Neural crest cell (in vitro differentiated cells): Measurements from ENCODE around the gene PDGFC. TPM values are rescaled to one million over a fixed set of nuclear protein-coding genes. Genes with fewer than 3 reads are reported as not detected.
A peak's percentile ranks its signal among the peaks of the same experiment; 100 is the strongest.

Experiments
- DNase-seq: peaks from one replicate; pipeline ENCODE4 v3.0.0; 2021; ENCODE audit warnings: low read depth, mixed read lengths, low spot score
- H3K27ac Mint-ChIP-seq: one replicate; pipeline ENCODE4 v1.8.0; 2021; ENCODE audit warnings: mild to moderate bottlenecking, mixed read lengths; ENCODE audit not compliant: unreplicated experiment
- H3K27me3 Mint-ChIP-seq: 2 replicates; pipeline ENCODE4 v1.8.0; 2021; ENCODE audit warnings: low read depth, mild to moderate bottlenecking, mixed read lengths
- H3K36me3 Mint-ChIP-seq: 2 replicates; pipeline ENCODE4 v1.8.0; 2021; ENCODE audit warnings: low read depth, mild to moderate bottlenecking, mixed read lengths
- H3K4me1 Mint-ChIP-seq: 2 replicates; pipeline ENCODE4 v1.8.0; 2021; ENCODE audit warnings: mixed read lengths
- H3K4me3 Mint-ChIP-seq: one replicate; pipeline ENCODE4 v1.8.0; 2021; ENCODE audit warnings: mild to moderate bottlenecking, mixed read lengths
- H3K9me3 Mint-ChIP-seq: 2 replicates; pipeline ENCODE4 v1.8.0; 2021; ENCODE audit warnings: mixed read lengths
- total RNA-seq: library from RNA; stranded (reverse); gene quantifications from 2 replicates; pipeline ENCODE4 v1.2.1, GENCODE V29; 2021
- TF ChIP-seq, protein P1 (sequence below): fragments of 200-600 bp; sonication (generic); conservative IDR thresholded peaks from 2 replicates; pipeline ENCODE4 v1.5.0; 2021; ENCODE audit warnings: antibody characterized with exemption, mild to moderate bottlenecking

PDGFC gene
- total RNA-seq, 1 donor from 2014 or later = 19.1 TPM

DNA sequence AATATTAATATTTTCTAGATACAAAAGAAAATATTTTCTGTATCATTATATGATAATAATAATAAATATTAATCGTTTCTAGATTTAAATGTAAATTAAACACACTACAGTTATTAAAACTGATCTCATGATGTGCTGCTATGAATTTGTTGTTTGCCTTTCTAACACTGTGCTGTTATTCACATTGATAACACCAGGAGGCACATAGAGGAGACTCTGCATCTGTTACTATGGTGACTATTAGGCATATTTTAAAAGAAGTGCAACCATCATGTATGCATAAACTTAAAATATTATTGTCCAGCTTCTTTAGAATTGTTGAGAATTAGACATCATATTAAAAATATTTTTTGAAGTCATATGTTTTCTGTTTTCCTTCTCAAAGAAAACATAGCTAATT is 11.8 kb upstream of the PDGFC start:
- H3K27me3 Mint-ChIP-seq = no peaks in the 10 kb centered on the region
- TF ChIP-seq, protein P1, sequence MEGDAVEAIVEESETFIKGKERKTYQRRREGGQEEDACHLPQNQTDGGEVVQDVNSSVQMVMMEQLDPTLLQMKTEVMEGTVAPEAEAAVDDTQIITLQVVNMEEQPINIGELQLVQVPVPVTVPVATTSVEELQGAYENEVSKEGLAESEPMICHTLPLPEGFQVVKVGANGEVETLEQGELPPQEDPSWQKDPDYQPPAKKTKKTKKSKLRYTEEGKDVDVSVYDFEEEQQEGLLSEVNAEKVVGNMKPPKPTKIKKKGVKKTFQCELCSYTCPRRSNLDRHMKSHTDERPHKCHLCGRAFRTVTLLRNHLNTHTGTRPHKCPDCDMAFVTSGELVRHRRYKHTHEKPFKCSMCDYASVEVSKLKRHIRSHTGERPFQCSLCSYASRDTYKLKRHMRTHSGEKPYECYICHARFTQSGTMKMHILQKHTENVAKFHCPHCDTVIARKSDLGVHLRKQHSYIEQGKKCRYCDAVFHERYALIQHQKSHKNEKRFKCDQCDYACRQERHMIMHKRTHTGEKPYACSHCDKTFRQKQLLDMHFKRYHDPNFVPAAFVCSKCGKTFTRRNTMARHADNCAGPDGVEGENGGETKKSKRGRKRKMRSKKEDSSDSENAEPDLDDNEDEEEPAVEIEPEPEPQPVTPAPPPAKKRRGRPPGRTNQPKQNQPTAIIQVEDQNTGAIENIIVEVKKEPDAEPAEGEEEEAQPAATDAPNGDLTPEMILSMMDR = peak; percentile 57
- peaks cover 15% of the 10 kb centered on the region for H3K9me3 Mint-ChIP-seq
- peaks cover 12% of the 10 kb centered on the region for H3K36me3 Mint-ChIP-seq
- no peak overlapping the region for H3K4me3 Mint-ChIP-seq
- no peak for DNase-seq
- no peak overlapping the region for H3K27ac Mint-ChIP-seq
- peaks cover 26% of the 10 kb centered on the region for H3K4me1 Mint-ChIP-seq

DNA sequence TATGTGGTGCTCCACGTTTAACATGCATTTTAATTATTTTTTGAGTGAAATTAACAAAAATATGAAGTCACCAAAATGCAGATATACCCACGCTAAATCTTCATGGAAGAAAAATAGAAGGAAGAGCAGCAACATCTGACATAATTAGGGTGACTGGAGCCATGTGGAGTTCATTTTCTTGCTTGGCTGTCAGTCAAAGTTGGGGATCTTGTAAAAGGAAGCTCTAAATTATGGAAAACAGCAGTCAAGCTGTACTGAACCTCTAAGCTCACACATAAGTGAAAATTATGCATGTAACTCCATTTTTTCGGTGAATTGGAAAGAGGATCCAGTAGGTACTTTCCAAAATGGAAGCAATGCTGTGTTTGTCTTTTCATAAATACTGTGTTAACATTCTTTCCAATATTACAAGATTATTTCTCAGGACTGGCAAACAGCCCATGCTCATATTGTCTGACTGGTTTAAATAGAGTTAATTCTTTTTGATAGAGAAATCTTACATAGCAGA is 9.7 kb upstream of the PDGFC start:
- Mint-ChIP-seq H3K27ac (no peak overlapping the region), H3K36me3 (peaks cover 6% of the 10 kb centered on the region), H3K9me3 (peaks cover 7% of the 10 kb centered on the region), H3K4me3 (no peak overlapping the region), H3K27me3 (no peaks in the 10 kb centered on the region), H3K4me1 (peaks cover 34% of the 10 kb centered on the region)
- DNase-seq = no peak
- TF ChIP-seq, protein P1 = no peak

DNA sequence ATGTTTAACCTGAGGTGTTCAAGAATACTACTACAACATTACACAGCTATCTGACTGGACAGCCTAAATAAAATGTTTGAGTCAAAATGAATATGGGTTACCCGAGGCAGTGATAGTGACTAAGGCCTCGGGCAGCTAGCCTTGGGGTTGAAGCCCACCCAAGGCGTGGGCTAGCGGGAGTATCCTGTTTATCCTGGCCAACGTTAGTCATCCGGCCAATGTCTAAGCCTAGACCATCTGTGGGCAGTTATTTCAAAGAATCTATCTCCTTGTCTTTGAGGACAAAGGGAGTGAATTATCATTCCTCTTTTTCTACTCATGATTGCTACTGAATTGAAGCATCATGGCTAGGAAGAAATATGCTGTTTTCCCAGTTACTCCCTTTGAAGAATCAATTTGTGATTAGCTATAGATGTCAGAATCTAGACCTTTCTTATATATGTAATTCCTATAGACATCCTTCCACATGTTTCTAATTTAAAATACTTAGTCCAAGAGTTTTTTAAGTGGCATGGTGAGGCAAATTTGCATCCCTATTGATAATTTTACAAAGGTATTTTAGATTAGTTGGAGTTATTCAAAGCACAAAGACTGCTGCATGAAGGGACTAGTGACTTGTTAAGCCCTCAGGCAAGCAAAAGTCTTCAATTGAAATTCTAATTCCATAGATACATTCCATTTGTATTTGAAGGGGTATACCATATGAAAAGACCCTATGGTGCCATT is 6.0 kb upstream of the PDGFC start:
- Mint-ChIP-seq H3K9me3 (no peaks in the 10 kb centered on the region), H3K4me3 (peak overlapping the region; percentile 7), H3K27me3 (no peaks in the 10 kb centered on the region), H3K36me3 (no peaks in the 10 kb centered on the region), H3K4me1 (peaks cover 64% of the 10 kb centered on the region), H3K27ac (no peak overlapping the region)
- TF ChIP-seq, protein P1 = no peak
- DNase-seq = no peak

DNA sequence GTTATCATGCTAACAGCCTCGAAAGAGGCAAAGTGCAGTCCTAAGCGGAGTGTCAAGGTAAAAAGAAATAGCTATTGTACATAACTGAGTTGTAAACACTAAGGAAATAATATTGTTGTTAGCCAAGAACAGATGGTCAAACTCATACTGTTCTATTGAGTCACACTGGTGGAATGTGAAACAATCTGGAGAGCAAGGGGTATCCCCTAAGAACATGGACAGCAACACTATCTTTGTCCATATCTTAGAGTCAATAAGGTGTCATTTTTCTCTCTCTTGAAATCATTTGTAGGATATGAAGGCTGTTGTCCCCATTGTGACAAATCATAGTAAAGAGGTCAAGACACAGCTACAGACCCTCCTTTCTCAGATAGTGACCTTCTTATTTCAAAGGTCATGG is 4.5 kb upstream of the PDGFC start:
- Mint-ChIP-seq H3K9me3 (no peaks in the 10 kb centered on the region), H3K36me3 (no peaks in the 10 kb centered on the region), H3K27ac (no peak overlapping the region), H3K4me3 (no peak overlapping the region), H3K4me1 (peaks cover 65% of the 10 kb centered on the region), H3K27me3 (no peaks in the 10 kb centered on the region)
- TF ChIP-seq, protein P1 = no peak
- DNase-seq = no peak

DNA sequence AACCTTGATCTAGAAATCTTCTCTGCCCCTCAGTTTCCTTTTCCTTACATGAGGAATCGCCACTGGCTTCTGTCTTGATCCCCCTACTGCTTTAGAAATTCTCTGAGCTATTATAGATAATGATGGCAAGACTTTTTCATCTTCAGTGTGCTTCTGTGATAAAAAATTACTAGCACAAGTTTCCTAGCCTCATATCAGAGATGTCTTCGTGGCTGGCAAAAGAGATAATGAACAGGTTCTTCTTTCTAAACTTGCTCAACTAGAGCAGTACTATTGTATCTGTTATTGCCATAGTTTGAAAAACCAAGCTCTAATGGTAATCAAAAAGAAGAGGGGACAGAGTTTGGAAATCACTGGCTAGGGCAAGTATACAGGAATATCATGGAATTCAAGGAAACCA is 4.1 kb upstream of the PDGFC start:
- H3K27me3 Mint-ChIP-seq = no peaks in the 10 kb centered on the region
- H3K9me3 Mint-ChIP-seq = no peaks in the 10 kb centered on the region
- peaks cover 66% of the 10 kb centered on the region for H3K4me1 Mint-ChIP-seq
- no peak for DNase-seq
- TF ChIP-seq, protein P1 = no peak
- H3K4me3 Mint-ChIP-seq = peak overlapping the region; percentile 72
- H3K27ac Mint-ChIP-seq = no peak overlapping the region
- H3K36me3 Mint-ChIP-seq = no peaks in the 10 kb centered on the region
